ENCODE data around the gene FAIM2. TPM values are rescaled to one million over a fixed set of nuclear protein-coding genes. Genes with fewer than 3 reads are reported as not detected.

The FAIM2 gene
- total RNA-seq, 1 donor from 2014 or later = not detected

DNA sequence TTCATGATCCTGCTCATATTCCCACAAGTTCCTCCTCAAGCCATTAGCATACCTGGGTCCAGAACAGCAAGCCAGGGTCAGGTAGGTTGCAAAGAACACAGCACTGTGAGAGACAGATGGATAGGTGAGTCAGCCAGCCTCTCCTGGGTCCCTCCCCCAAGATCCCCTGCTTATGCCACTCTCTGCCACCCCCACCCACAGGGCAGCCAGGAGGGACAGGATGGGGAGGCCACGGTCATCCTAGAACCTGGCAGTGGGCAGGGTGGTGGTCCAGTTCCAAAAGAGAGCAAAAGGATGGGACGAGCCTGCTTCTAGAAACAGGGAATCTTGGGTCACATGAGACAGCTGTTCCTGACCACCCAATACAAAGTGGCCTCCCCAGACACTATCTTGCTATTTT, 12.7 kb downstream of the FAIM2 start:
- Mint-ChIP-seq H3K4me1 (ENCODE audit: unreplicated experiment) (peaks cover 14% of the 10 kb centered on the region), H3K4me3 (ENCODE audit: unreplicated experiment) (no peak overlapping the region), H3K27me3 (ENCODE audit: unreplicated experiment) (peaks cover 14% of the 10 kb centered on the region), H3K36me3 (ENCODE audit: low read depth, unreplicated experiment) (peaks cover 6% of the 10 kb centered on the region), H3K27ac (ENCODE audit: unreplicated experiment) (no peak overlapping the region), H3K9me3 (ENCODE audit: unreplicated experiment) (no peaks in the 10 kb centered on the region)
- no peak for DNase-seq (ENCODE audit: low spot score)
- TF ChIP-seq, protein P1, sequence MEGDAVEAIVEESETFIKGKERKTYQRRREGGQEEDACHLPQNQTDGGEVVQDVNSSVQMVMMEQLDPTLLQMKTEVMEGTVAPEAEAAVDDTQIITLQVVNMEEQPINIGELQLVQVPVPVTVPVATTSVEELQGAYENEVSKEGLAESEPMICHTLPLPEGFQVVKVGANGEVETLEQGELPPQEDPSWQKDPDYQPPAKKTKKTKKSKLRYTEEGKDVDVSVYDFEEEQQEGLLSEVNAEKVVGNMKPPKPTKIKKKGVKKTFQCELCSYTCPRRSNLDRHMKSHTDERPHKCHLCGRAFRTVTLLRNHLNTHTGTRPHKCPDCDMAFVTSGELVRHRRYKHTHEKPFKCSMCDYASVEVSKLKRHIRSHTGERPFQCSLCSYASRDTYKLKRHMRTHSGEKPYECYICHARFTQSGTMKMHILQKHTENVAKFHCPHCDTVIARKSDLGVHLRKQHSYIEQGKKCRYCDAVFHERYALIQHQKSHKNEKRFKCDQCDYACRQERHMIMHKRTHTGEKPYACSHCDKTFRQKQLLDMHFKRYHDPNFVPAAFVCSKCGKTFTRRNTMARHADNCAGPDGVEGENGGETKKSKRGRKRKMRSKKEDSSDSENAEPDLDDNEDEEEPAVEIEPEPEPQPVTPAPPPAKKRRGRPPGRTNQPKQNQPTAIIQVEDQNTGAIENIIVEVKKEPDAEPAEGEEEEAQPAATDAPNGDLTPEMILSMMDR (IDR thresholded peaks at IDR 0.05; ENCODE audit: unreplicated experiment) = no peak

DNA sequence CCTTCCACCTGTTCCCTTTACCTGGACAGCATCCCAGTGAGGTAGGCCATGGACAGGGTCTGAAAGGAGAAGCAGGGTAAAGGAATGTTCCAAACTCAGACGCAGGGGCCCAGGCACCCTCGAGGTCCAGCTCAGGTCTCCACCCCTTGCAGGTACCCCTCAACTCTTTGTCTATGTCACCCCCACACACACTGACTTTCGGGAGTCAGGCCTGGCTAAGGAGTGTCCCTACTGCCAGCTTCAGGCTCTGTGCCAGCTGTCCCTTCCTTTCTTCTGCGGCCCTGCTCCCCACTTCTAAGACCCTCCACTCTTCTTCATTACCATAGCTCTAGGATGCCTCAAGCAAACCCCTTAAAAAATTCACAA, 13.6 kb downstream of the FAIM2 start:
- Mint-ChIP-seq H3K27ac (ENCODE audit: unreplicated experiment) (no peak overlapping the region), H3K36me3 (ENCODE audit: low read depth, unreplicated experiment) (peaks cover 6% of the 10 kb centered on the region), H3K9me3 (ENCODE audit: unreplicated experiment) (no peaks in the 10 kb centered on the region), H3K4me1 (ENCODE audit: unreplicated experiment) (peaks cover 17% of the 10 kb centered on the region), H3K4me3 (ENCODE audit: unreplicated experiment) (no peak overlapping the region), H3K27me3 (ENCODE audit: unreplicated experiment) (peaks cover 12% of the 10 kb centered on the region)
- TF ChIP-seq, protein P1 (IDR thresholded peaks at IDR 0.05; ENCODE audit: unreplicated experiment) = no peak
- DNase-seq (ENCODE audit: low spot score) = no peak

DNA sequence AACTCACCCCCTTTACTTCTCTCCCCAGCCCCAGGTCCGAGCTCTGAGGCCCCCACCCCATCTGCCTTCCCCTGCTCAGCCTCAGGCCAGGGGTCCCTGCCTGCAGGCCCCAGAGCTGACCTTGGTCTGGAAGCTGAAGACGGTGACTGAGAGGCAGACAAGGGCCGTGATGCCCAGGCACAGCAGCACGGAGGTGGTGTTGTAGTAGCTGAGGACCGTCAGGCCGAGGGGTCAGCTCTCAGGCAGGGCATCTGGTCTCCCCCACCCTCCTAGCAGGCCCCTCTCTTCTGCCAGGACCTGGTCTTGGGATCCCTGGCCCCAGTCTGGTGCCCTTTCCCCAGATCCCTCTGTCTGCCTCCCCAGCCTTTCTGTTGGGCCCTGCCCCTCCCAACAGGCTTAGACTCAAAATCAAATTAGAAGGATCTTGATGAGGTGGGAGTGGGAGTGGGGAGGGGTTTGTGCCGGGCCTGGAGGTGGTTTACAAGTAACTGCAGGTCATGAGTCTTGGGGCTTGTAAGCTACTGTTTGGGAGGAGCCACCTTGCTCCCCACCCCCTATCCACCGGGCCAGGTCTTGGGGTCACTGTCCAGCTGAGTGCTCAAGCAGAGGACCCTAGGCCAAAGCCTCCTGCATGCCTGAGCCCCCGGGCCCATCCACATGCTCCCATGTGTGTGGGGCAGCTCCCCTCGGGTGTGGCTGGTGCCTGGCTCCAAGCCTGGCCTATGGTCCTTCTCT, 14.2 kb downstream of the FAIM2 start:
- peaks cover 6% of the 10 kb centered on the region for H3K36me3 Mint-ChIP-seq (ENCODE audit: low read depth, unreplicated experiment)
- peaks cover 12% of the 10 kb centered on the region for H3K27me3 Mint-ChIP-seq (ENCODE audit: unreplicated experiment)
- peaks cover 13% of the 10 kb centered on the region for H3K4me1 Mint-ChIP-seq (ENCODE audit: unreplicated experiment)
- no peak for DNase-seq (ENCODE audit: low spot score)
- H3K9me3 Mint-ChIP-seq (ENCODE audit: unreplicated experiment) = no peaks in the 10 kb centered on the region
- TF ChIP-seq, protein P1 (IDR thresholded peaks at IDR 0.05; ENCODE audit: unreplicated experiment) = no peak
- H3K27ac Mint-ChIP-seq (ENCODE audit: unreplicated experiment) = no peak overlapping the region
- no peak overlapping the region for H3K4me3 Mint-ChIP-seq (ENCODE audit: unreplicated experiment)

DNA sequence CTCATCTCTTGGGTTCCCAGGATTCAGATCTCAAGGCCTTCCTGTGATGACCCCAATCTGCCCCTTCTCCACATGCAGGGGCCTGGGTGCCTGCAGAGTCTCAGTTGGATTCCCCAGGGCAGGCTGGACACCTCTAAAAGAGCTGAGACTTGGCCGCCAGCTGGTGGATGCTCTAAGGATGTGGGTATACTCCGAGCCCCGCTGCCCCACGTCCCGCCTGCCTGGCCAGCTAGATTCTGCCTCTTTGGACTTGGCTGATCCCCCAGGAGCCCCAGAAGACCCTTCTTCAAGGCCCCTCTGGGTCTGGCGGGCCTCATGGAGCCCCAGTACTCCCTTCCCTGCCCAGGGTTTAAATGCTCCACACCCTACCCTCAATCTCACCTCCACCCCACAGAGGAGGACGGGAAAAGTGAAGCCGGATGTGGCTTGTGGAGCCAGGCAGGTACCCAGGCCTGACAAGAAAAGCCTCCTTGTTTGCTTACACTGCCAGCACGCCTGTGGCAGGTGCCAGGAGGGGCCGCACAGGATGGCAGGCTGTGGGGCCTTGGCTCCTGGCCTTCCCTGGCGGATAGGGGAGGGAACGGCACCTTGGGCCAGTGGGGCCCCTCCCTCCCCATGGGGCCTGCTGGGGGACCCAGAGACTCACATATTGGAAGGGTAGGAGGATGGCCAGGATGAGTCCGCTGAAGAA, 15.1 kb downstream of the FAIM2 start:
- H3K27me3 Mint-ChIP-seq (ENCODE audit: unreplicated experiment) = peaks cover 16% of the 10 kb centered on the region
- TF ChIP-seq, protein P1 (IDR thresholded peaks at IDR 0.05; ENCODE audit: unreplicated experiment) = no peak
- DNase-seq (ENCODE audit: low spot score) = no peak
- H3K4me3 Mint-ChIP-seq (ENCODE audit: unreplicated experiment) = no peak overlapping the region
- peaks cover 6% of the 10 kb centered on the region for H3K36me3 Mint-ChIP-seq (ENCODE audit: low read depth, unreplicated experiment)
- H3K9me3 Mint-ChIP-seq (ENCODE audit: unreplicated experiment) = no peaks in the 10 kb centered on the region
- H3K27ac Mint-ChIP-seq (ENCODE audit: unreplicated experiment) = no peak overlapping the region
- H3K4me1 Mint-ChIP-seq (ENCODE audit: unreplicated experiment) = peaks cover 14% of the 10 kb centered on the region

All from endothelial cell (in vitro differentiated cells).